Measurements from ENCODE around the gene LGR6. TPM values are rescaled to one million over a fixed set of nuclear protein-coding genes. Genes with fewer than 3 reads are reported as not detected.
"Not testable (repeated sequence)": the region's sequence is repeated elsewhere in the genome, so short reads cannot be mapped to it uniquely, and the experiment has no call there.

LGR6 gene
- total RNA-seq, 4 donors from 2014 or later = 0.15 TPM; not detected in 3

GRCh38 chr1:202165267-202165941 is 28.2 kb upstream of the LGR6 start:
- DNase-seq = no peak
- Histone ChIP-seq H3K27me3 (no peaks in the 10 kb centered on the region), H3K4me3 (no peak overlapping the region), H3K27ac (no peak overlapping the region), H3K36me3 (no peaks in the 10 kb centered on the region), H3K9me3 (no peaks in the 10 kb centered on the region), H3K4me1 (no peaks in the 10 kb centered on the region)
- no peak for ATAC-seq
- in situ Hi-C loops (cut with MboI; ENCODE audit: low sequenced_read_pairs in 4 of 4) (no loop called here), intact Hi-C loops (cut with DNase I; ENCODE audit: low total_unique reads) (no loop called here)
- TF ChIP-seq CTCF (IDR thresholded peaks at IDR 0.05 in 4 of 5, conservative IDR thresholded peaks at IDR 0.05 in 1 of 5) (no peak), POLR2A (IDR thresholded peaks at IDR 0.05) (no peak)

GRCh38 chr1:202165942-202166843 is 27.4 kb upstream of the LGR6 start:
- ATAC-seq = no peak
- Histone ChIP-seq H3K4me1 (no peaks in the 10 kb centered on the region), H3K4me3 (no peak overlapping the region), H3K9me3 (no peaks in the 10 kb centered on the region), H3K27me3 (no peaks in the 10 kb centered on the region), H3K27ac (no peak overlapping the region), H3K36me3 (no peaks in the 10 kb centered on the region)
- DNase-seq = no peak
- intact Hi-C loops (cut with DNase I; ENCODE audit: low total_unique reads) (no loop called here), in situ Hi-C loops (cut with MboI; ENCODE audit: low sequenced_read_pairs in 4 of 4) (no loop called here)
- no peak for TF ChIP-seq CTCF (IDR thresholded peaks at IDR 0.05 in 4 of 5, conservative IDR thresholded peaks at IDR 0.05 in 1 of 5)

GRCh38 chr1:202167054-202167453 is 26.5 kb upstream of the LGR6 start:
- H3K36me3 ChIP-seq; intact Hi-C loops (cut with DNase I; ENCODE audit: low total_unique reads); DNase-seq; H3K4me3 ChIP-seq; H3K4me1 ChIP-seq; ATAC-seq; H3K27me3 ChIP-seq; H3K27ac ChIP-seq; H3K9me3 ChIP-seq; in situ Hi-C loops (cut with MboI; ENCODE audit: low sequenced_read_pairs in 4 of 4): not testable (repeated sequence)

GRCh38 chr1:202167708-202168415 is 25.7 kb upstream of the LGR6 start:
- in situ Hi-C loops (cut with MboI; ENCODE audit: low sequenced_read_pairs in 4 of 4) (no loop called here), intact Hi-C loops (cut with DNase I; ENCODE audit: low total_unique reads) (no loop called here)
- Histone ChIP-seq H3K27me3 (no peaks in the 10 kb centered on the region), H3K27ac (no peak overlapping the region), H3K9me3 (no peaks in the 10 kb centered on the region), H3K4me3 (no peak overlapping the region), H3K36me3 (no peaks in the 10 kb centered on the region), H3K4me1 (no peaks in the 10 kb centered on the region)
- DNase-seq (no peak), ATAC-seq (no peak)
- TF ChIP-seq POLR2A (IDR thresholded peaks at IDR 0.05) (no peak), CTCF (IDR thresholded peaks at IDR 0.05 in 4 of 5, conservative IDR thresholded peaks at IDR 0.05 in 1 of 5) (no peak)

GRCh38 chr1:202168861-202169260 is 24.7 kb upstream of the LGR6 start:
- Histone ChIP-seq H3K4me3 (no peak overlapping the region), H3K9me3 (no peaks in the 10 kb centered on the region), H3K4me1 (no peaks in the 10 kb centered on the region), H3K27ac (no peak overlapping the region), H3K36me3 (no peaks in the 10 kb centered on the region), H3K27me3 (no peaks in the 10 kb centered on the region)
- intact Hi-C loops (cut with DNase I; ENCODE audit: low total_unique reads) (no loop called here), in situ Hi-C loops (cut with MboI; ENCODE audit: low sequenced_read_pairs in 4 of 4) (no loop called here)
- no peak for DNase-seq
- no peak for TF ChIP-seq POLR2A (IDR thresholded peaks at IDR 0.05)
- TF ChIP-seq CTCF (IDR thresholded peaks at IDR 0.05 in 4 of 5, conservative IDR thresholded peaks at IDR 0.05 in 1 of 5) = no peak
- no peak for ATAC-seq
